Gastroesophageal sphincter (tissue), 3 donors: Measurements from ENCODE around the gene ACOX1.

Experiments used
- EP300 ChIP-seq: sonication (generic); formaldehyde crosslinking; IDR thresholded peaks from one replicate; pipeline ENCODE4 v1.6.1; 2017; ENCODE audit warnings: antibody characterized with exemption, mild to moderate bottlenecking
- POLR2A ChIP-seq, 2 donors: fragments of 450-650 bp; IDR thresholded peaks; one replicate each; pipeline ENCODE4 v1.6.1; 2017; ENCODE audit warnings: antibody characterized with exemption in 2 of 2, mild to moderate bottlenecking in 2 of 2, moderate library complexity in 1 of 2
- POLR2AphosphoS5 ChIP-seq: sonication (generic); formaldehyde crosslinking; IDR thresholded peaks from one replicate; pipeline ENCODE4 v1.6.1; 2017; ENCODE audit warnings: antibody characterized with exemption
- TF ChIP-seq, protein P1 (sequence below), 4 experiments: fragments of 200-600 bp in 2 of 4; fragments of 450-650 bp in 2 of 4; sonication (generic) in 1 of 4; IDR thresholded peaks; one replicate each; pipeline ENCODE4 v1.5.1; 2017 to 2019; ENCODE audit warnings: antibody characterized with exemption in 4 of 4, mild to moderate bottlenecking in 2 of 4, moderate library complexity in 2 of 4

- TF ChIP-seq, protein P1, sequence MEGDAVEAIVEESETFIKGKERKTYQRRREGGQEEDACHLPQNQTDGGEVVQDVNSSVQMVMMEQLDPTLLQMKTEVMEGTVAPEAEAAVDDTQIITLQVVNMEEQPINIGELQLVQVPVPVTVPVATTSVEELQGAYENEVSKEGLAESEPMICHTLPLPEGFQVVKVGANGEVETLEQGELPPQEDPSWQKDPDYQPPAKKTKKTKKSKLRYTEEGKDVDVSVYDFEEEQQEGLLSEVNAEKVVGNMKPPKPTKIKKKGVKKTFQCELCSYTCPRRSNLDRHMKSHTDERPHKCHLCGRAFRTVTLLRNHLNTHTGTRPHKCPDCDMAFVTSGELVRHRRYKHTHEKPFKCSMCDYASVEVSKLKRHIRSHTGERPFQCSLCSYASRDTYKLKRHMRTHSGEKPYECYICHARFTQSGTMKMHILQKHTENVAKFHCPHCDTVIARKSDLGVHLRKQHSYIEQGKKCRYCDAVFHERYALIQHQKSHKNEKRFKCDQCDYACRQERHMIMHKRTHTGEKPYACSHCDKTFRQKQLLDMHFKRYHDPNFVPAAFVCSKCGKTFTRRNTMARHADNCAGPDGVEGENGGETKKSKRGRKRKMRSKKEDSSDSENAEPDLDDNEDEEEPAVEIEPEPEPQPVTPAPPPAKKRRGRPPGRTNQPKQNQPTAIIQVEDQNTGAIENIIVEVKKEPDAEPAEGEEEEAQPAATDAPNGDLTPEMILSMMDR (IDR thresholded peaks at IDR 0.05) = no peak
- TF ChIP-seq EP300 = no peak
- TF ChIP-seq POLR2A (IDR thresholded peaks at IDR 0.05) = no peak
- no peak for TF ChIP-seq POLR2AphosphoS5
Measured at GRCh38 chr17:75925912-75926311, 53.1 kb downstream of the ACOX1 start.
